K562 (cell line): Measurements from ENCODE around the gene OLAH. TPM values are rescaled to one million over a fixed set of nuclear protein-coding genes. Genes with fewer than 3 reads are reported as not detected.

ENCODE experiments used
- CREM ChIP-seq: IDR thresholded peaks from 2 replicates; pipeline ENCODE4 v1.6.1; 2014; ENCODE audit warnings: antibody characterized with exemption, low read depth
- KDM2B ChIP-seq: fragments of 250-450 bp; sonication (Bioruptor Pico); IDR thresholded peaks from 2 replicates; pipeline ENCODE4 v1.8.0; 2021; ENCODE audit warnings: mild to moderate bottlenecking, moderate library complexity
- POU5F1 ChIP-seq: fragments of 150-350 bp; IDR thresholded peaks from 2 replicates; pipeline ENCODE4 v1.6.1; 2014; ENCODE audit warnings: borderline replicate concordance, low read length, low read depth, mild to moderate bottlenecking; ENCODE audit not compliant: partially characterized antibody
- polyA plus RNA-seq, 8 experiments: library from polyadenylated mRNA; depleted of rRNA in 4 of 8; stranded (reverse) in 5 of 8; unstranded in 3 of 8; fragments of >200 nt; fragmentation: Nextera tagmentation in 2 of 8; fragmentation: Illumina TruSeq in 1 of 8; extraction: Ambion mirVana in 2 of 8; extraction: Trizol in 1 of 8; gene quantifications; 2 replicates each; pipeline versions ENCODE4 v1.2.1 to v1.2.3, GENCODE V29; 2011 to 2014; ENCODE audit warnings: inconsistent platforms in 1 of 8, missing spikeins in 1 of 8
- total RNA-seq, 7 experiments: library from RNA; depleted of rRNA in 6 of 7; stranded (reverse); fragments of >200 nt in 6 of 7; fragmentation: Illumina TruSeq in 2 of 7; extraction: Trizol in 2 of 7; gene quantifications; 2 replicates each; pipeline versions ENCODE4 v1.2.1 to v1.2.3, GENCODE V29; 2011 to 2021; ENCODE audit warnings: low replicate concordance in 1 of 7
- TF ChIP-seq, protein P1 (sequence below), 2 experiments: fragments of 450-650 bp in 1 of 2; IDR thresholded peaks; 2 replicates each; pipeline ENCODE4 v1.6.1; 2011 to 2017; ENCODE audit warnings: low read depth in 2 of 2, antibody characterized with exemption in 1 of 2, borderline replicate concordance in 1 of 2, low read length in 1 of 2, mild to moderate bottlenecking in 1 of 2, mixed read lengths in 1 of 2; ENCODE audit not compliant: control insufficient read depth in 1 of 2
- TF ChIP-seq, protein P2 (sequence below): fragments of 450-650 bp; IDR thresholded peaks from 2 replicates; pipeline ENCODE4 v1.6.1; 2016; ENCODE audit warnings: mild to moderate bottlenecking, moderate library complexity
- TF ChIP-seq, protein P3 (sequence below), 2 experiments: fragments of 450-650 bp; IDR thresholded peaks; 2 replicates each; pipeline ENCODE4 v1.6.1; 2018; ENCODE audit warnings: mild to moderate bottlenecking in 2 of 2, low read depth in 1 of 2; ENCODE audit not compliant: partially characterized antibody in 2 of 2

Gene OLAH
- total and polyA plus RNA-seq, 9 of the 15 experiments (the other 6 are each of a cell fraction or from before 2014, with no cell fraction given), result 0.11 to 0.45 (median 0.18) TPM; not detected in 3

DNA sequence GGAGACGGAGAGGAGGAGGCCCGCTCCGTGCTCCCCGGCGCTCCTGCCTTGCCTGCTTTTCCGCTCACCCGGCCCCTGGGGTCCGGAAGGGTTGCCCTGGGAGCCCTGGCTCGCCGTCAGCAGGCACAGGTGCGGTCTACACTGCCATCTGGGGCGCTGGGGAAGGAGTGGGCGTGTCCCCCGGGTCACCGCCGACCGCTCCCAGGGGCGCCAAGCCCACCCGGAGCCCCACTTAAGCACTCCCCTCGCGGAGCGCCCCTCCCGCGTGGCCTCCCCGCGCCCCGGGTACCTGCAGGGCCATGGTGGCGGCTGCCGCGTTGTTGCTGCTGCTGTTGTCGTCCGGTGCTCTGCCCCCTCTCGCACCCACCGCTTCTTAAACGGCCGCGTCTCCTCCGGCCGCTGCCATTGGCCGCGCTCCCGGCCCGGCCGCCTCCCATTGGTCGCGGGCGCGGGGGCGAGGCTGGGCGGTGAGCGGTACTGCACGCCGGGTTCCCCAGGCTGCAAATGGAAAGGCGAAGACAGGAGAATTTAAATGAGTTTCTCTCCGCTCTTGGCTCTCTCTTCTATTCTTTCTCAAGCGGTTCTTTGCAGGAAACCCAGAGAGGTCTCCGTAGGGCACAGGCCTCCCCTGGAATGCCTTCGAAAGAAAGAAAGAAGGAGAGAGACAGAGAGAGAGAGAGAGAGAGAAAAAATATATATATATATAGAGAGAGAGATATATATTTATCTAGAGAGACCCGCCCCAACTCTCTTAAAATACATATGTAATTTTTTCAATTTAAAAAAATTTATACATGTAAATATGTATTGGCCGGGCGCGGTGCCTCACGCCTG lies 44.9 kb downstream of the OLAH start, which contains the start of gene ACBD7 (continued):
- TF ChIP-seq, protein P1, sequence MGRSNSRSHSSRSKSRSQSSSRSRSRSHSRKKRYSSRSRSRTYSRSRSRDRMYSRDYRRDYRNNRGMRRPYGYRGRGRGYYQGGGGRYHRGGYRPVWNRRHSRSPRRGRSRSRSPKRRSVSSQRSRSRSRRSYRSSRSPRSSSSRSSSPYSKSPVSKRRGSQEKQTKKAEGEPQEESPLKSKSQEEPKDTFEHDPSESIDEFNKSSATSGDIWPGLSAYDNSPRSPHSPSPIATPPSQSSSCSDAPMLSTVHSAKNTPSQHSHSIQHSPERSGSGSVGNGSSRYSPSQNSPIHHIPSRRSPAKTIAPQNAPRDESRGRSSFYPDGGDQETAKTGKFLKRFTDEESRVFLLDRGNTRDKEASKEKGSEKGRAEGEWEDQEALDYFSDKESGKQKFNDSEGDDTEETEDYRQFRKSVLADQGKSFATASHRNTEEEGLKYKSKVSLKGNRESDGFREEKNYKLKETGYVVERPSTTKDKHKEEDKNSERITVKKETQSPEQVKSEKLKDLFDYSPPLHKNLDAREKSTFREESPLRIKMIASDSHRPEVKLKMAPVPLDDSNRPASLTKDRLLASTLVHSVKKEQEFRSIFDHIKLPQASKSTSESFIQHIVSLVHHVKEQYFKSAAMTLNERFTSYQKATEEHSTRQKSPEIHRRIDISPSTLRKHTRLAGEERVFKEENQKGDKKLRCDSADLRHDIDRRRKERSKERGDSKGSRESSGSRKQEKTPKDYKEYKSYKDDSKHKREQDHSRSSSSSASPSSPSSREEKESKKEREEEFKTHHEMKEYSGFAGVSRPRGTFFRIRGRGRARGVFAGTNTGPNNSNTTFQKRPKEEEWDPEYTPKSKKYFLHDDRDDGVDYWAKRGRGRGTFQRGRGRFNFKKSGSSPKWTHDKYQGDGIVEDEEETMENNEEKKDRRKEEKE (IDR thresholded peaks at IDR 0.05; ENCODE audit: borderline replicate concordance in 1 of 2, control insufficient read depth in 1 of 2, low read depth in 2 of 2, low read length in 1 of 2), result no peak
- TF ChIP-seq KDM2B, result 0 out of 2 replicates have a peak, but pooled peaks have one; percentile 5
- TF ChIP-seq, protein P2, sequence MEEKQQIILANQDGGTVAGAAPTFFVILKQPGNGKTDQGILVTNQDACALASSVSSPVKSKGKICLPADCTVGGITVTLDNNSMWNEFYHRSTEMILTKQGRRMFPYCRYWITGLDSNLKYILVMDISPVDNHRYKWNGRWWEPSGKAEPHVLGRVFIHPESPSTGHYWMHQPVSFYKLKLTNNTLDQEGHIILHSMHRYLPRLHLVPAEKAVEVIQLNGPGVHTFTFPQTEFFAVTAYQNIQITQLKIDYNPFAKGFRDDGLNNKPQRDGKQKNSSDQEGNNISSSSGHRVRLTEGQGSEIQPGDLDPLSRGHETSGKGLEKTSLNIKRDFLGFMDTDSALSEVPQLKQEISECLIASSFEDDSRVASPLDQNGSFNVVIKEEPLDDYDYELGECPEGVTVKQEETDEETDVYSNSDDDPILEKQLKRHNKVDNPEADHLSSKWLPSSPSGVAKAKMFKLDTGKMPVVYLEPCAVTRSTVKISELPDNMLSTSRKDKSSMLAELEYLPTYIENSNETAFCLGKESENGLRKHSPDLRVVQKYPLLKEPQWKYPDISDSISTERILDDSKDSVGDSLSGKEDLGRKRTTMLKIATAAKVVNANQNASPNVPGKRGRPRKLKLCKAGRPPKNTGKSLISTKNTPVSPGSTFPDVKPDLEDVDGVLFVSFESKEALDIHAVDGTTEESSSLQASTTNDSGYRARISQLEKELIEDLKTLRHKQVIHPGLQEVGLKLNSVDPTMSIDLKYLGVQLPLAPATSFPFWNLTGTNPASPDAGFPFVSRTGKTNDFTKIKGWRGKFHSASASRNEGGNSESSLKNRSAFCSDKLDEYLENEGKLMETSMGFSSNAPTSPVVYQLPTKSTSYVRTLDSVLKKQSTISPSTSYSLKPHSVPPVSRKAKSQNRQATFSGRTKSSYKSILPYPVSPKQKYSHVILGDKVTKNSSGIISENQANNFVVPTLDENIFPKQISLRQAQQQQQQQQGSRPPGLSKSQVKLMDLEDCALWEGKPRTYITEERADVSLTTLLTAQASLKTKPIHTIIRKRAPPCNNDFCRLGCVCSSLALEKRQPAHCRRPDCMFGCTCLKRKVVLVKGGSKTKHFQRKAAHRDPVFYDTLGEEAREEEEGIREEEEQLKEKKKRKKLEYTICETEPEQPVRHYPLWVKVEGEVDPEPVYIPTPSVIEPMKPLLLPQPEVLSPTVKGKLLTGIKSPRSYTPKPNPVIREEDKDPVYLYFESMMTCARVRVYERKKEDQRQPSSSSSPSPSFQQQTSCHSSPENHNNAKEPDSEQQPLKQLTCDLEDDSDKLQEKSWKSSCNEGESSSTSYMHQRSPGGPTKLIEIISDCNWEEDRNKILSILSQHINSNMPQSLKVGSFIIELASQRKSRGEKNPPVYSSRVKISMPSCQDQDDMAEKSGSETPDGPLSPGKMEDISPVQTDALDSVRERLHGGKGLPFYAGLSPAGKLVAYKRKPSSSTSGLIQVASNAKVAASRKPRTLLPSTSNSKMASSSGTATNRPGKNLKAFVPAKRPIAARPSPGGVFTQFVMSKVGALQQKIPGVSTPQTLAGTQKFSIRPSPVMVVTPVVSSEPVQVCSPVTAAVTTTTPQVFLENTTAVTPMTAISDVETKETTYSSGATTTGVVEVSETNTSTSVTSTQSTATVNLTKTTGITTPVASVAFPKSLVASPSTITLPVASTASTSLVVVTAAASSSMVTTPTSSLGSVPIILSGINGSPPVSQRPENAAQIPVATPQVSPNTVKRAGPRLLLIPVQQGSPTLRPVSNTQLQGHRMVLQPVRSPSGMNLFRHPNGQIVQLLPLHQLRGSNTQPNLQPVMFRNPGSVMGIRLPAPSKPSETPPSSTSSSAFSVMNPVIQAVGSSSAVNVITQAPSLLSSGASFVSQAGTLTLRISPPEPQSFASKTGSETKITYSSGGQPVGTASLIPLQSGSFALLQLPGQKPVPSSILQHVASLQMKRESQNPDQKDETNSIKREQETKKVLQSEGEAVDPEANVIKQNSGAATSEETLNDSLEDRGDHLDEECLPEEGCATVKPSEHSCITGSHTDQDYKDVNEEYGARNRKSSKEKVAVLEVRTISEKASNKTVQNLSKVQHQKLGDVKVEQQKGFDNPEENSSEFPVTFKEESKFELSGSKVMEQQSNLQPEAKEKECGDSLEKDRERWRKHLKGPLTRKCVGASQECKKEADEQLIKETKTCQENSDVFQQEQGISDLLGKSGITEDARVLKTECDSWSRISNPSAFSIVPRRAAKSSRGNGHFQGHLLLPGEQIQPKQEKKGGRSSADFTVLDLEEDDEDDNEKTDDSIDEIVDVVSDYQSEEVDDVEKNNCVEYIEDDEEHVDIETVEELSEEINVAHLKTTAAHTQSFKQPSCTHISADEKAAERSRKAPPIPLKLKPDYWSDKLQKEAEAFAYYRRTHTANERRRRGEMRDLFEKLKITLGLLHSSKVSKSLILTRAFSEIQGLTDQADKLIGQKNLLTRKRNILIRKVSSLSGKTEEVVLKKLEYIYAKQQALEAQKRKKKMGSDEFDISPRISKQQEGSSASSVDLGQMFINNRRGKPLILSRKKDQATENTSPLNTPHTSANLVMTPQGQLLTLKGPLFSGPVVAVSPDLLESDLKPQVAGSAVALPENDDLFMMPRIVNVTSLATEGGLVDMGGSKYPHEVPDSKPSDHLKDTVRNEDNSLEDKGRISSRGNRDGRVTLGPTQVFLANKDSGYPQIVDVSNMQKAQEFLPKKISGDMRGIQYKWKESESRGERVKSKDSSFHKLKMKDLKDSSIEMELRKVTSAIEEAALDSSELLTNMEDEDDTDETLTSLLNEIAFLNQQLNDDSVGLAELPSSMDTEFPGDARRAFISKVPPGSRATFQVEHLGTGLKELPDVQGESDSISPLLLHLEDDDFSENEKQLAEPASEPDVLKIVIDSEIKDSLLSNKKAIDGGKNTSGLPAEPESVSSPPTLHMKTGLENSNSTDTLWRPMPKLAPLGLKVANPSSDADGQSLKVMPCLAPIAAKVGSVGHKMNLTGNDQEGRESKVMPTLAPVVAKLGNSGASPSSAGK, result peak; percentile 90
- TF ChIP-seq POU5F1, result no peak
- TF ChIP-seq CREM, result peak; percentile 45
- TF ChIP-seq, protein P3, sequence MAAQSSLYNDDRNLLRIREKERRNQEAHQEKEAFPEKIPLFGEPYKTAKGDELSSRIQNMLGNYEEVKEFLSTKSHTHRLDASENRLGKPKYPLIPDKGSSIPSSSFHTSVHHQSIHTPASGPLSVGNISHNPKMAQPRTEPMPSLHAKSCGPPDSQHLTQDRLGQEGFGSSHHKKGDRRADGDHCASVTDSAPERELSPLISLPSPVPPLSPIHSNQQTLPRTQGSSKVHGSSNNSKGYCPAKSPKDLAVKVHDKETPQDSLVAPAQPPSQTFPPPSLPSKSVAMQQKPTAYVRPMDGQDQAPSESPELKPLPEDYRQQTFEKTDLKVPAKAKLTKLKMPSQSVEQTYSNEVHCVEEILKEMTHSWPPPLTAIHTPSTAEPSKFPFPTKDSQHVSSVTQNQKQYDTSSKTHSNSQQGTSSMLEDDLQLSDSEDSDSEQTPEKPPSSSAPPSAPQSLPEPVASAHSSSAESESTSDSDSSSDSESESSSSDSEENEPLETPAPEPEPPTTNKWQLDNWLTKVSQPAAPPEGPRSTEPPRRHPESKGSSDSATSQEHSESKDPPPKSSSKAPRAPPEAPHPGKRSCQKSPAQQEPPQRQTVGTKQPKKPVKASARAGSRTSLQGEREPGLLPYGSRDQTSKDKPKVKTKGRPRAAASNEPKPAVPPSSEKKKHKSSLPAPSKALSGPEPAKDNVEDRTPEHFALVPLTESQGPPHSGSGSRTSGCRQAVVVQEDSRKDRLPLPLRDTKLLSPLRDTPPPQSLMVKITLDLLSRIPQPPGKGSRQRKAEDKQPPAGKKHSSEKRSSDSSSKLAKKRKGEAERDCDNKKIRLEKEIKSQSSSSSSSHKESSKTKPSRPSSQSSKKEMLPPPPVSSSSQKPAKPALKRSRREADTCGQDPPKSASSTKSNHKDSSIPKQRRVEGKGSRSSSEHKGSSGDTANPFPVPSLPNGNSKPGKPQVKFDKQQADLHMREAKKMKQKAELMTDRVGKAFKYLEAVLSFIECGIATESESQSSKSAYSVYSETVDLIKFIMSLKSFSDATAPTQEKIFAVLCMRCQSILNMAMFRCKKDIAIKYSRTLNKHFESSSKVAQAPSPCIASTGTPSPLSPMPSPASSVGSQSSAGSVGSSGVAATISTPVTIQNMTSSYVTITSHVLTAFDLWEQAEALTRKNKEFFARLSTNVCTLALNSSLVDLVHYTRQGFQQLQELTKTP (IDR thresholded peaks at IDR 0.05; ENCODE audit: low read depth in 1 of 2, partially characterized antibody in 2 of 2), result no peak
